Epithelial cell of proximal tubule (primary cell): ENCODE data around the gene COBL. TPM values are rescaled to one million over a fixed set of nuclear protein-coding genes. Genes with fewer than 3 reads are reported as not detected.

Experiments
- DNase-seq: peaks from one replicate; pipeline ENCODE4 v3.0.0-alpha.2; 2011; ENCODE audit warnings: low read depth
- H3K4me3 ChIP-seq: 2 replicates; pipeline ENCODE4 v1.5.1; 2011; ENCODE audit warnings: low read depth, mild to moderate bottlenecking, low read length
- total RNA-seq: library from RNA; depleted of rRNA; stranded (reverse); fragments of >200 nt; gene quantifications from 2 replicates; pipeline ENCODE4 v1.2.3, GENCODE V29; 2015
- TF ChIP-seq, protein P1 (sequence below): conservative IDR thresholded peaks from 2 replicates; pipeline ENCODE4 v1.5.1; 2012; ENCODE audit warnings: low read depth, mild to moderate bottlenecking, low read length

COBL gene
- total RNA-seq, 1 donor from 2014 or later = 6.6 TPM

- peak; percentile 22 for DNase-seq
- H3K4me3 ChIP-seq = no peak overlapping the region
- TF ChIP-seq, protein P1, sequence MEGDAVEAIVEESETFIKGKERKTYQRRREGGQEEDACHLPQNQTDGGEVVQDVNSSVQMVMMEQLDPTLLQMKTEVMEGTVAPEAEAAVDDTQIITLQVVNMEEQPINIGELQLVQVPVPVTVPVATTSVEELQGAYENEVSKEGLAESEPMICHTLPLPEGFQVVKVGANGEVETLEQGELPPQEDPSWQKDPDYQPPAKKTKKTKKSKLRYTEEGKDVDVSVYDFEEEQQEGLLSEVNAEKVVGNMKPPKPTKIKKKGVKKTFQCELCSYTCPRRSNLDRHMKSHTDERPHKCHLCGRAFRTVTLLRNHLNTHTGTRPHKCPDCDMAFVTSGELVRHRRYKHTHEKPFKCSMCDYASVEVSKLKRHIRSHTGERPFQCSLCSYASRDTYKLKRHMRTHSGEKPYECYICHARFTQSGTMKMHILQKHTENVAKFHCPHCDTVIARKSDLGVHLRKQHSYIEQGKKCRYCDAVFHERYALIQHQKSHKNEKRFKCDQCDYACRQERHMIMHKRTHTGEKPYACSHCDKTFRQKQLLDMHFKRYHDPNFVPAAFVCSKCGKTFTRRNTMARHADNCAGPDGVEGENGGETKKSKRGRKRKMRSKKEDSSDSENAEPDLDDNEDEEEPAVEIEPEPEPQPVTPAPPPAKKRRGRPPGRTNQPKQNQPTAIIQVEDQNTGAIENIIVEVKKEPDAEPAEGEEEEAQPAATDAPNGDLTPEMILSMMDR = no peak
Observed at GRCh38 chr7:51226063-51226755, 90.4 kb downstream of the COBL start.

- no peak overlapping the region for H3K4me3 ChIP-seq
- TF ChIP-seq, protein P1 = peak; percentile 80
- DNase-seq = peak; percentile 15
Observed at GRCh38 chr7:51224811-51225595, 91.6 kb downstream of the COBL start.

- TF ChIP-seq, protein P1 = no peak
- no peak overlapping the region for H3K4me3 ChIP-seq
- DNase-seq = no peak
Observed at GRCh38 chr7:51223505-51223904, 93.1 kb downstream of the COBL start.

GRCh38 chr7:51222916-51223315 lies 93.7 kb downstream of the COBL start:
- H3K4me3 ChIP-seq = no peak overlapping the region
- TF ChIP-seq, protein P1 = no peak
- DNase-seq = no peak

GRCh38 chr7:51220226-51220625 lies 96.4 kb downstream of the COBL start:
- H3K4me3 ChIP-seq = no peak overlapping the region
- TF ChIP-seq, protein P1 = no peak
- no peak for DNase-seq

GRCh38 chr7:51219261-51219988 lies 97.2 kb downstream of the COBL start:
- no peak for DNase-seq
- no peak overlapping the region for H3K4me3 ChIP-seq
- TF ChIP-seq, protein P1 = no peak
